HUDEP-2 (cell line): ENCODE results near the gene GAS2L1.

Experiments used
- DNase-seq, 76 experiments: peaks; one replicate each; lab custom pipeline; 2025; ENCODE audit not compliant: unreplicated experiment in 76 of 76; lab: John Stamatoyannopoulos, UW

Gene GAS2L1

GRCh38 chr22:29306175-29306834 lies at the start of gene GAS2L1:
Gene GAS2L1 (plus strand): TSS chr22:29306650. CDS start chr22:29308106, 1,456 bp downstream.
- DNase-seq, result peak in 73 of 76 experiments; percentile 23 to 87 (median 74)

- no peak for DNase-seq
Measured at GRCh38 chr22:29257751-29258181, 48.7 kb upstream of the GAS2L1 start.

- no peak for DNase-seq
Measured at GRCh38 chr22:29258407-29259252, 47.8 kb upstream of the GAS2L1 start.

- peak in 3 of 76 experiments; percentile 9 to 20 (median 12) for DNase-seq
Measured at GRCh38 chr22:29259253-29259899, 47.1 kb upstream of the GAS2L1 start.

- no peak for DNase-seq
Measured at GRCh38 chr22:29260031-29260560, 46.4 kb upstream of the GAS2L1 start.

- DNase-seq, result no peak
Measured at GRCh38 chr22:29260601-29261315, 45.7 kb upstream of the GAS2L1 start.

GRCh38 chr22:29263791-29264276 lies 42.6 kb upstream of the GAS2L1 start:
- no peak for DNase-seq

- DNase-seq, result no peak
Measured at GRCh38 chr22:29265305-29265704, 41.1 kb upstream of the GAS2L1 start.

GRCh38 chr22:29265929-29266328 lies 40.5 kb upstream of the GAS2L1 start:
- DNase-seq, result no peak

GRCh38 chr22:29266564-29267461 lies 39.6 kb upstream of the GAS2L1 start:
- DNase-seq, result peak in 4 of 76 experiments; percentile 21 to 38 (median 26)

- DNase-seq, result no peak
Measured at GRCh38 chr22:29267462-29267857, 39.0 kb upstream of the GAS2L1 start.

- DNase-seq, result peak in 75 of 76 experiments; percentile 37 to 100 (median 93)
Measured at GRCh38 chr22:29267858-29268510, 38.5 kb upstream of the GAS2L1 start, which contains the start of the genes EWSR1 and RHBDD3. Gene EWSR1 (plus strand): TSS chr22:29268268. CDS start chr22:29268337, 69 bp downstream. Gene RHBDD3 (minus strand): TSS chr22:29267981. CDS start chr22:29265626, 2,355 bp downstream.

GRCh38 chr22:29268511-29269229 lies 37.8 kb upstream of the GAS2L1 start:
- peak in 46 of 76 experiments; percentile 3 to 64 (median 40) for DNase-seq

GRCh38 chr22:29269230-29269604 lies 37.2 kb upstream of the GAS2L1 start:
- DNase-seq, result no peak

- peak in 6 of 76 experiments; percentile 3 to 57 (median 24) for DNase-seq
Measured at GRCh38 chr22:29269731-29270474, 36.5 kb upstream of the GAS2L1 start.

GRCh38 chr22:29270475-29271271 lies 35.8 kb upstream of the GAS2L1 start:
- DNase-seq, result peak in 30 of 76 experiments; percentile 4 to 72 (median 36)
